CD4-positive, alpha-beta memory T cell (primary cell): ENCODE data around the gene KPNB1. TPM values are rescaled to one million over a fixed set of nuclear protein-coding genes. Genes with fewer than 3 reads are reported as not detected.

Experiments
- CTCF ChIA-PET: fragments of 350-600 bp; sonication (Branson Sonifier 250); formaldehyde crosslinking; loops from one replicate; lab custom pipeline; 2021; ENCODE audit warnings: inconsistent platforms; ENCODE audit not compliant: partially characterized antibody; lab: Charles Lee
- POLR2A ChIA-PET: fragments of 350-600 bp; sonication (Branson Sonifier 250); formaldehyde crosslinking; loops from one replicate; lab custom pipeline; 2021; ENCODE audit not compliant: partially characterized antibody; lab: Charles Lee
- DNase-seq, 5 donors: peaks; one replicate each; pipeline versions ENCODE4 v3.0.0 to v3.0.0-alpha.2; 2020 to 2022; ENCODE audit warnings: mixed read lengths in 1 of 5
- H3K27ac ChIP-seq: one replicate; pipeline ENCODE4 v1.7.0; 2013; ENCODE audit warnings: low read depth, low read length
- H3K27me3 ChIP-seq: 2 replicates; pipeline ENCODE4 v1.7.0; 2013; ENCODE audit warnings: mild to moderate bottlenecking, low read length, moderate library complexity; ENCODE audit not compliant: insufficient read depth
- H3K36me3 ChIP-seq: 2 replicates; pipeline ENCODE4 v1.7.0; 2013; ENCODE audit warnings: mild to moderate bottlenecking, low read length, moderate library complexity; ENCODE audit not compliant: insufficient read depth
- H3K4me1 ChIP-seq: 2 replicates; pipeline ENCODE4 v1.7.0; 2013; ENCODE audit warnings: mild to moderate bottlenecking, low read length, moderate library complexity; ENCODE audit not compliant: insufficient read depth
- H3K4me3 ChIP-seq, 2 donors: one replicate each; pipeline ENCODE4 v1.7.0; 2013; ENCODE audit warnings: low read length in 2 of 2, mild to moderate bottlenecking in 1 of 2
- H3K9me3 ChIP-seq, 2 donors: one replicate each; pipeline ENCODE4 v1.7.0; 2013; ENCODE audit warnings: low read length in 2 of 2, control low read depth in 1 of 2; ENCODE audit not compliant: control insufficient read depth in 1 of 2
- H3K27ac Mint-ChIP-seq, 7 donors: one replicate each; pipeline ENCODE4 v1.8.0; 2020 to 2021; ENCODE audit warnings: mixed read lengths in 7 of 7, mild to moderate bottlenecking in 6 of 7, inconsistent platforms in 3 of 7, moderate library complexity in 3 of 7
- H3K27me3 Mint-ChIP-seq, 2 donors: one replicate each; pipeline ENCODE4 v1.8.0; 2020 to 2021; ENCODE audit warnings: mixed read lengths in 2 of 2
- H3K36me3 Mint-ChIP-seq, 2 donors: one replicate each; pipeline ENCODE4 v1.8.0; 2020 to 2021; ENCODE audit warnings: mixed read lengths in 2 of 2, inconsistent platforms in 1 of 2, mild to moderate bottlenecking in 1 of 2
- H3K4me1 Mint-ChIP-seq, 4 donors: one replicate each; pipeline ENCODE4 v1.8.0; 2020 to 2021; ENCODE audit warnings: mixed read lengths in 4 of 4, mild to moderate bottlenecking in 1 of 4
- H3K4me3 Mint-ChIP-seq, 8 donors: one replicate each; pipeline ENCODE4 v1.8.0; 2020 to 2021; ENCODE audit warnings: mixed read lengths in 8 of 8, mild to moderate bottlenecking in 7 of 8, moderate library complexity in 6 of 8, inconsistent platforms in 3 of 8
- H3K9me3 Mint-ChIP-seq, 8 donors: one replicate each; pipeline ENCODE4 v1.8.0; 2020 to 2021; ENCODE audit warnings: mixed read lengths in 8 of 8, mild to moderate bottlenecking in 5 of 8, inconsistent platforms in 3 of 8, moderate library complexity in 1 of 8
- intact Hi-C: fragments of 100-400 bp; cut with micrococcal nuclease; formaldehyde crosslinking; loops from one replicate; pipeline ENCODE4 v1.15.1; 2023
- polyA plus RNA-seq, 2 donors: library from polyadenylated mRNA; unstranded; fragments of 300-500 nt; fragmentation: Illumina TruSeq; gene quantifications; one replicate each; pipeline ENCODE4 v1.2.3, GENCODE V29; 2021
- total RNA-seq, 2 experiments: library from RNA; stranded (reverse); gene quantifications; one replicate each; pipeline ENCODE4 v1.2.3, GENCODE V29; 2021

Gene KPNB1
- total and polyA plus RNA-seq, 4 experiments from 2014 or later: 13.4 to 268 (median 142) TPM

- ChIA-PET CTCF (interaction anchor here (0.6 to 8.2 kb wide), 7 partner anchors 11 to 1097 kb away, joined by 3 to 118 read pairs (median 7); partner anchors contain the start of gene TBX21), POLR2A (interaction anchor here (0.9 to 2.8 kb wide), 10 partner anchors 7 to 70 kb away, joined by 3 to 44 read pairs (median 8); partner anchors contain the start of genes KPNB1, TBKBP1 and TBX21)
- intact Hi-C loops: loop anchor here (1.0 kb wide), 1 partner anchor 14 kb away; no protein-coding TSS in a partner anchor
- H3K27me3 Mint-ChIP-seq: no peaks in the 10 kb centered on the region
- Histone ChIP-seq H3K27ac (no peak overlapping the region), H3K4me1 (peaks cover 67% of the 10 kb centered on the region), H3K9me3 (no peaks in the 10 kb centered on the region), H3K36me3 (no peaks in the 10 kb centered on the region), H3K4me3 (no peak overlapping the region), H3K27me3 (no peaks in the 10 kb centered on the region)
- peak in 1 of 5 donors; percentile 79 for DNase-seq
- H3K9me3 Mint-ChIP-seq: no peaks in the 10 kb centered on the region
- H3K4me3 Mint-ChIP-seq: peak overlapping the region in 7 of 8 donors; percentile 19 to 75 (median 57)
- H3K36me3 Mint-ChIP-seq: no peaks in the 10 kb centered on the region
- peak overlapping the region in 6 of 7 donors; percentile 37 to 86 (median 74) for H3K27ac Mint-ChIP-seq
- peaks cover 47 to 79% (median 68%) of the 10 kb centered on the region in 4 donors for H3K4me1 Mint-ChIP-seq
Observed at GRCh38 chr17:47719411-47720152, 69.9 kb downstream of the KPNB1 start.

DNA sequence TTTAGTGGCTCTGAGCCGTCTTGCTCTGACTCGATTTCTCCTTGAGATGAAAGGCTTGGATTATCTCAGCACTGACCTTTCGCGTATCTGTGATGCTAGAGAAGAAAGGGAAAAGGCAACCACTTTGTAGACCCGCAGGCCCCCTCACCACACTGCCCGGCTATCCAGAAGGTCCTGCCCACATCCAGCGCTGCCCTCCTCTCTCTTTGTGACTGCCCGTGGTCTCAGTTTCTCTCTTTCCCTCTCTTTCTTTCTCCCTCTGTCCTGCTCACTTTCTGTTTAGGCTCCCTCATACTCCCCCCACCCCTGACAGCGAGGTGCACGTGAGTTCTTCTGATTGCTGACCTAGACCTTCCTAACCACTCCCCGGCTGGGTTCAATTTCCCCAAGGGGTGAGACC is 70.5 kb downstream of the KPNB1 start:
- Mint-ChIP-seq H3K4me3 (peak overlapping the region in 6 of 8 donors; percentile 19 to 82 (median 54)), H3K27me3 (no peaks in the 10 kb centered on the region), H3K9me3 (no peaks in the 10 kb centered on the region), H3K27ac (peak overlapping the region; percentile 20 to 86 (median 66)), H3K36me3 (no peaks in the 10 kb centered on the region), H3K4me1 (peaks cover 44 to 78% (median 63%) of the 10 kb centered on the region in 4 donors)
- Histone ChIP-seq H3K4me1 (peaks cover 61% of the 10 kb centered on the region), H3K27me3 (no peaks in the 10 kb centered on the region), H3K4me3 (no peak overlapping the region), H3K9me3 (no peaks in the 10 kb centered on the region), H3K36me3 (no peaks in the 10 kb centered on the region), H3K27ac (no peak overlapping the region)
- DNase-seq: peak in 1 of 5 donors; percentile 2
- POLR2A ChIA-PET: interaction anchor here (2.5 to 2.8 kb wide), 6 partner anchors 12 to 71 kb away, joined by 7 to 44 read pairs (median 12); partner anchors contain the start of genes KPNB1, TBKBP1 and TBX21
- intact Hi-C loops: no loop called here
- CTCF ChIA-PET: interaction anchor here (0.6 to 8.2 kb wide), 5 partner anchors 10 to 1096 kb away, joined by 3 to 118 read pairs (median 14); partner anchors contain the start of gene TBX21

DNA sequence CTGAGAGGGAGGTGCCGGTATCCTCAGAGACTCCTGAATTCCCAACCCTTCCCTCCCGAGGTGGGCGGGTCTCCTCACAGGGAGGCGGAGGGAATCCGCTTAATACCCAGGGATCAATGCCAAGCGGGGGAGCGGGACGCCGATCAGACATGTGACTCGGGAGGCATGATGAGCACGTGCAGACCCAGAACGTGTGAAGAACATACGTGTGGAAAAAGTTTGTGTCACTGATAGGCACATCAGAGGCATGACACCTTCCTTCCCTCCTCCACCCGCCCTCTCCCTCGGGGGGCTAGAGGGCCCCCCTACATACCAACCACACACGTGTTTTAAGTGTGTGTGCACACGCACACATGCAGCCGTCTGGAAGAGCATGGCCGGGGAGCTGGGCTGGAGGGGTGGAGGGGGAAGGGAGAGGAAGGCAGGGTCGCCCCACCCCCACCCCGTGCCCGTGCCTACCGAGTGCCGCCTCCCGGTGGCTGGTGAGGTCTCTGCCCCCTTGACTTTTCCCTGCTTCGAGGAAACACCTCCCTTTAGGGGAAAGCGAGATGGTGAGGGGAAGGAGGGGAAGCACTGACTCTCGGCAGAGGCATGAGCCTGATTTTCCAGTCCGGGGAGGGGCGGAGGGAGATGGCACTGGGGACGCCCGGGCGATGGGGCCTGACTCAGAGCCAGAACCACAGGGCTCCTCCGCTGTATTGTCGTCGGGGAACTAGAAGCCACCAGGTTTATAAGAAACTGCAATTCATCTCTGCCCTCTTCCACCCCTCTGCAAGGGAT is 71.2 kb downstream of the KPNB1 start:
- Histone ChIP-seq H3K27ac (no peak overlapping the region), H3K9me3 (no peaks in the 10 kb centered on the region), H3K27me3 (no peaks in the 10 kb centered on the region), H3K4me3 (peak overlapping the region in 1 of 2 donors; percentile 15), H3K36me3 (no peaks in the 10 kb centered on the region), H3K4me1 (peaks cover 56% of the 10 kb centered on the region)
- Mint-ChIP-seq H3K36me3 (no peaks in the 10 kb centered on the region), H3K4me1 (peaks cover 41 to 74% (median 58%) of the 10 kb centered on the region in 4 donors), H3K27me3 (no peaks in the 10 kb centered on the region), H3K9me3 (no peaks in the 10 kb centered on the region), H3K4me3 (peak overlapping the region; percentile 35 to 82 (median 65)), H3K27ac (peak overlapping the region in 4 of 7 donors; percentile 42 to 86 (median 74))
- POLR2A ChIA-PET: interaction anchor here (0.7 to 3.0 kb wide), 5 partner anchors 11 to 21 kb away, joined by 3 to 22 read pairs (median 4); partner anchors contain the start of gene TBX21
- CTCF ChIA-PET: interaction anchor here (1.5 to 2.4 kb wide), 2 partner anchors 21 to 23 kb away, joined by 5 to 10 read pairs; no protein-coding TSS in a partner anchor
- intact Hi-C loops: loop anchor here (1.0 kb wide), 2 partner anchors 12 to 22 kb away; partner anchors contain the start of gene TBX21
- peak; percentile 44 to 94 (median 51) for DNase-seq

DNA sequence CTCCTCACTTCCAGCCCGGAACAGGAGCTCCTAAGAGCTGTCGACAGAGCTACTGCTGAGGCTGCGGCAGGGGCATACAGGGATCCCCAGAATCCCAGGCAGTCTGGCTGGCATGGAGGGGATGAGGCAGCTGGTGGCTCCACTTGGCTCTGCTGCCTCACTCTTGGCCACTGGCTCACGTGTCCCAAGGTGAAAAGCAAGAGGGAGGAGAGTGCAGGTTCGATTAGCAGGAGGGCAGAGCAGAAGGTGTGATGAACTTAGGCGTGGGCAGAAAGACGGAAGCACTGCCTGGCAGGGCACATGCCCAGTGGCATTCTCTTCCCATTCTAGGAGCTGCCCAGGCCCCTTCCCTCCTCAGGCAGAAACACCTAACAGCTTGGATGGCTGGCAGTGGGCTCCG is 72.0 kb downstream of the KPNB1 start:
- Histone ChIP-seq H3K27ac (no peak overlapping the region), H3K4me1 (peaks cover 56% of the 10 kb centered on the region), H3K27me3 (no peaks in the 10 kb centered on the region), H3K36me3 (no peaks in the 10 kb centered on the region), H3K4me3 (no peak overlapping the region), H3K9me3 (no peaks in the 10 kb centered on the region)
- intact Hi-C loops: loop anchor here (1.0 kb wide), 2 partner anchors 12 to 22 kb away; partner anchors contain the start of gene TBX21
- peak overlapping the region in 5 of 7 donors; percentile 48 to 86 (median 75) for H3K27ac Mint-ChIP-seq
- peak overlapping the region in 5 of 8 donors; percentile 58 to 82 (median 73) for H3K4me3 Mint-ChIP-seq
- ChIA-PET POLR2A (interaction anchor here (0.6 to 3.0 kb wide), 9 partner anchors 10 to 72 kb away, joined by 3 to 22 read pairs (median 3); partner anchors contain the start of genes KPNB1 and TBX21), CTCF (interaction anchor here (0.7 to 2.4 kb wide), 4 partner anchors 9 to 24 kb away, joined by 3 to 10 read pairs (median 4); partner anchors contain the start of gene TBX21)
- no peaks in the 10 kb centered on the region for H3K27me3 Mint-ChIP-seq
- DNase-seq: no peak
- no peaks in the 10 kb centered on the region for H3K36me3 Mint-ChIP-seq
- peaks cover 45 to 75% (median 61%) of the 10 kb centered on the region in 4 donors for H3K4me1 Mint-ChIP-seq
- H3K9me3 Mint-ChIP-seq: no peaks in the 10 kb centered on the region

DNA sequence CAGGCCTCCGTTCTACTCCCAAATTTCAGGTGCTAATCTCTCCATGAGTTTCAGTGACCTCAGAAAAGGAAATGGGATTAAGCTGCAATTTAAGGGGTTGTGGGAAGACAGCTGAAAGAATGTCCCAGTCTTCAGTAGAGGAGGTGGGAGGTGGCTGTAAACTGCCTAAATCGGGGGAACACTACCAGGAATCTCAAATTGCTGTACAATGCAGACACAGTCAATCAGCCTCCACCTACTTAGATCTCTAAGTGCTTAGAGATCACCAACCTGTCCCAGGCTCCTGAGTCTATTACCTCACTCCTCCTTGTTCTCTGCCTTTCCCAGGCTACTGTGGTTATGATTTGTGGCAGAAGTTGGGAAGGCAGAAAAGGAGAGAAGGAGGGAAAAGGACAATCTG is 75.0 kb downstream of the KPNB1 start:
- CTCF ChIA-PET: interaction anchor here (1.4 kb wide), 1 partner anchor 25 kb away, joined by 5 read pairs; no protein-coding TSS in a partner anchor
- no peak overlapping the region for H3K4me3 ChIP-seq
- no peak for DNase-seq
- Mint-ChIP-seq H3K4me1 (peaks cover 21 to 71% (median 45%) of the 10 kb centered on the region in 4 donors), H3K27ac (peak overlapping the region in 1 of 7 donors; percentile 86), H3K36me3 (no peaks in the 10 kb centered on the region), H3K27me3 (no peaks in the 10 kb centered on the region), H3K9me3 (no peaks in the 10 kb centered on the region), H3K4me3 (no peak overlapping the region)
- intact Hi-C loops: no loop called here
- H3K27me3 ChIP-seq: no peaks in the 10 kb centered on the region
- no peaks in the 10 kb centered on the region for H3K9me3 ChIP-seq
- H3K36me3 ChIP-seq: no peaks in the 10 kb centered on the region
- H3K4me1 ChIP-seq: peaks cover 28% of the 10 kb centered on the region
- POLR2A ChIA-PET: interaction anchor here (0.6 to 0.7 kb wide), 2 partner anchors 10 to 43 kb away, joined by 3 read pairs; no protein-coding TSS in a partner anchor
- no peak overlapping the region for H3K27ac ChIP-seq

- H3K4me3 Mint-ChIP-seq: no peak overlapping the region
- no peaks in the 10 kb centered on the region for H3K9me3 Mint-ChIP-seq
- no peak for DNase-seq
- no peak overlapping the region for H3K27ac Mint-ChIP-seq
- CTCF ChIA-PET: no interaction called here
- Histone ChIP-seq H3K36me3 (no peaks in the 10 kb centered on the region), H3K27me3 (no peaks in the 10 kb centered on the region), H3K4me3 (no peak overlapping the region), H3K4me1 (peaks cover 23% of the 10 kb centered on the region), H3K9me3 (no peaks in the 10 kb centered on the region), H3K27ac (no peak overlapping the region)
- intact Hi-C loops: no loop called here
- H3K36me3 Mint-ChIP-seq: no peaks in the 10 kb centered on the region
- H3K27me3 Mint-ChIP-seq: peaks cover 0 to 1% of the 10 kb centered on the region in 2 donors
- POLR2A ChIA-PET: interaction anchor here (0.6 to 1.6 kb wide), 2 partner anchors 21 to 44 kb away, joined by 3 to 5 read pairs; no protein-coding TSS in a partner anchor
- H3K4me1 Mint-ChIP-seq: peaks cover 16 to 70% (median 39%) of the 10 kb centered on the region in 4 donors
Observed at GRCh38 chr17:47725446-47726111, 75.9 kb downstream of the KPNB1 start.
